Activated T-helper 1 cell treated with Interleukin-2 at 50 U/mL for 16 hours (primary cell): Measurements from ENCODE around the gene STRIP2.
"Not testable (repeated sequence)": the region's sequence is repeated elsewhere in the genome, so short reads cannot be mapped to it uniquely, and the experiment has no call there.

Source experiments
- DNase-seq: peaks from one replicate; pipeline ENCODE4 v3.0.0-alpha.2; 2020; ENCODE audit warnings: low read depth

Gene STRIP2

DNA sequence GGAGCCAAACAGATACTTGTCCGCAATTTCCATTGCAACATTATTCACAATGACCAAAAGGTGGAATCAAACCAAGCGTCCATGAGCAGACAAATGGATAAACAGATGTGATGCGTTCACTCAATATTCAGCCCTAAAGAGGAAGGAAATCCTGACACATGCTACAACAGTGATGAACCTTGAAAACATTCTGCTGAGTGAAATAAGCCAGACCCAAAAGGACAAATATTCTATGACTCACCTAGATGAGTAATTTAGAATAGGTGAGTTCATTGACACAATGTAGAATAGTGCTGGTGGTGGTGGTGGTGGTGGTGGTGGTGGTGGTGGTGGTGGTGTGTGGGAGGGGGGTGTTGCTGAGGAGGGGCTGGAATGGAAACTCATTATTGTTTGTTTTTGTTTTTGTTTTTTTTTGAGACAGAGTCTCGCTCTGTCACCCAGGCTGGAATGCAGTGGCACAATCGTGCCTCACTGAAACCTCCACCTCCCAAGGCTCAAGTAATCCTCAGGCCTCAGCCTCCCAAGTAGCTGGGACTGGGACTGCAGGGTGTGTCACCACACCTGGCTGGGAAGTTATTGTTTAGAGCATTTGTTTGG, 96.7 kb downstream of the STRIP2 start:
- no peak for DNase-seq

DNA sequence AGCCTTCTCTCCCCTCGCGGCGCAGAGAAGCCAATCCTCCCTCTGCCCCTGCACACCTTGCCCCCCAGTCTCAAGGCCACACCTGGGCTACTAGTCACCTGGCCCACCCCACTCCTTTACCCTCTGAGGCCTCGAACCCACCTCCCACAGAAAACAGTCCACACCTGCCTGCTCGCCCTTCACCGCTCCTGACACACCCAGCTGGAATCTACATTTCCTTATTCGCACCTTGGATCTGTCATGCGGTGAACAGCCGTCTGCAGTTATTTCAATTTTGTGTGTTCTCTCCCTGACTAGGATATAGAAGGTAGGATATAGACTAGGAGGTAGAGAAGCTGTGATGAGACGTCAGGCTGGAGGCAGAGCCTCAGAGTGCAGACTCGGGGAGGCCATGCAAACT, 97.5 kb downstream of the STRIP2 start:
- no peak for DNase-seq

DNA sequence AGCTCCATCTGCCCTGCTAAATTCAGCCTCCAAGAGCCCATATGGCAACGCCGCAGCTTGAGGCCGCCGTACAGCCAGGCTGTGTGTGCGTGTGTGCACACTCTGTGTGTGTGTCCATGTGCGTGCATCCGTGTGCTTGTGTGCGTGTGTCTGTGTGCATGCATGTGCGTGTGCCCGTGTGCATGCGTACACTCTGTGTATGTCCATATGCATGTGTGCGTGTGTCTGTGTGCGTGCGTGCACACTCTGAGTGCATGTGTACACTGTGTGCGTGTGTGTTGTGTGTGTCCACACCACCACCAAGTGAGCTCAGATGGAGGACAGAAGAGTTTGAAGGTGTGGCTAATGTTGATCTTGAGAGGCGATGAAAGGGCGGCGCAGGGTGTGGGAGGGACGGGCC, 98.1 kb downstream of the STRIP2 start:
- no peak for DNase-seq

DNA sequence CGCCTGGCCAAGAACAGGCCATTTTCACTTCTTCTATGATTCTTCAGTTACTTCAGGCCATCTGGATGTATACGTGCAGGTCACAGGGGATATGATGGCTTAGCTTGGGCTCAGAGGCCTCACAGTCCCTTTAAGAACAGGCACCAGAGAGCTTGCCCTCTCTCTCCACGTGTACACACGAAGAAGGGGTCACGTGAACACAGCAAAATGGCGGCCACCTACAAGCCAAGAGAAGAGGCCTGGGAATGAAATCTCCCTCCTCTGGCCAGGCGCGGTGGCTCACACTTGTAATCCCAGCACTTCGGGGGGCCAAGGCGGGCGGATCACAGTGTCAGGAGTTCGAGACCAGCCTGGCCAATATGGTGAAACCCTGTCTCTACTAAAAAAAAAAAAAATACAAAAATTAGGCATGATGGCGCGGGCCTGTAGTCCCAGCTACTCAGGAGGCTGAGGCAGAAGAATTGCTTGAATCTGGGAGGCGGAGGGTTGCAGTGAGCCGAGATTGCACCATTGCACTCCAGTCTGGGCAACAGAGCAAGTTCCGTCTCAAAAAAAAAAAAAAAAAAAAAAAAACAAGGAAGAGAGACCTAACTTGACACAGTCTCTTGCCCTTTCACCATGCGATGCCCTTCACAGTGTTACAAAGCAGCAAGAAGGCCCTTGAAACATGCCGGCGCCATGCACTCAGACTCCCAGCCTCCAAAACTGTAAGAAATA, 100.5 kb downstream of the STRIP2 start:
- not testable (repeated sequence) for DNase-seq

DNA sequence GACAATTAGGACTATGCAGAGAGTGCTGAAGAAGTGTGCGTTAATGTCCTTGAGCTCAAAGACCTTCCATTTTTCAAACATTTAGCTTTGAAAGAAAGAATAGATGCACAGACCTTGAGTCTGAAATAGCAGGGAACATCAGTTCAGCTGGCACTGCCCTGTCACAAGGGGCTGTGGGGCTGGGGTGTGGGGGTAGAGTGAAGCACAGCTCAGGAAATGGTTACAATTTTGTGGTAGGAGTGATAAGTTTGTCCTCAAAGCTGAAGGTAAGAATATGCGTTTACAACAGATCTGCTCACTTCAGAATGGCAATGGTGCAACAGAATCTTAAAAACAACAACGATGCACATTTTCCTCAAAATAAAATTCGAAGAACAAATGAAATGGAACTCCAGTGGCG, 101.7 kb downstream of the STRIP2 start:
- no peak for DNase-seq

GRCh38 chr7:129536323-129536722, 102.1 kb downstream of the STRIP2 start:
- no peak for DNase-seq
